ENCODE results near the gene IGSF21.
"Not testable (repeated sequence)": the region's sequence is repeated elsewhere in the genome, so short reads cannot be mapped to it uniquely, and the experiment has no call there.

The IGSF21 gene

GRCh38 chr1:18144916-18145647, 37.5 kb downstream of the IGSF21 start:
- no peak for DNase-seq

GRCh38 chr1:18145851-18146618, 38.4 kb downstream of the IGSF21 start:
- no peak for DNase-seq

GRCh38 chr1:18146886-18147285, 39.3 kb downstream of the IGSF21 start:
- DNase-seq: no peak

- DNase-seq: no peak
Observed at GRCh38 chr1:18147672-18148071, 40.1 kb downstream of the IGSF21 start.

- no peak for DNase-seq
Observed at GRCh38 chr1:18148461-18148860, 40.9 kb downstream of the IGSF21 start.

GRCh38 chr1:18149027-18149641, 41.5 kb downstream of the IGSF21 start:
- peak in 3 of 56 donors; percentile 5 to 22 (median 13) for DNase-seq

GRCh38 chr1:18151436-18152122, 44.0 kb downstream of the IGSF21 start:
- no peak for DNase-seq

GRCh38 chr1:18154430-18155194, 47.0 kb downstream of the IGSF21 start:
- no peak for DNase-seq

GRCh38 chr1:18155881-18156385, 48.3 kb downstream of the IGSF21 start:
- no peak for DNase-seq

- DNase-seq: no peak
Observed at GRCh38 chr1:18157352-18157751, 49.8 kb downstream of the IGSF21 start.

- no peak for DNase-seq
Observed at GRCh38 chr1:18157968-18158367, 50.4 kb downstream of the IGSF21 start.

- no peak for DNase-seq
Observed at GRCh38 chr1:18158714-18159113, 51.1 kb downstream of the IGSF21 start.

- peak in 28 of 56 donors; percentile 6 to 62 (median 20) for DNase-seq
Observed at GRCh38 chr1:18160290-18160942, 52.8 kb downstream of the IGSF21 start.

GRCh38 chr1:18161690-18162089, 54.1 kb downstream of the IGSF21 start:
- DNase-seq: no peak

- DNase-seq: not testable (repeated sequence)
Observed at GRCh38 chr1:18165640-18166039, 58.0 kb downstream of the IGSF21 start.

- DNase-seq: no peak
Observed at GRCh38 chr1:18166341-18166740, 58.7 kb downstream of the IGSF21 start.

- peak in 2 of 56 donors; percentile 11 to 12 for DNase-seq
Observed at GRCh38 chr1:18166929-18167328, 59.3 kb downstream of the IGSF21 start.

GRCh38 chr1:18170444-18170843, 62.8 kb downstream of the IGSF21 start:
- no peak for DNase-seq

- DNase-seq: no peak
Observed at GRCh38 chr1:18174037-18174436, 66.4 kb downstream of the IGSF21 start.

- DNase-seq: no peak
Observed at GRCh38 chr1:18175051-18175450, 67.5 kb downstream of the IGSF21 start.

Data from nucleus accumbens (tissue), 56 donors.